Heart left ventricle (tissue), 16 donors: ENCODE results near the gene NUMB. TPM values are rescaled to one million over a fixed set of nuclear protein-coding genes. Genes with fewer than 3 reads are reported as not detected.

Experiments
- ATAC-seq, 4 donors: fragments of 200-7000 bp; cut with Tn5 transposase; one replicate each; pipeline ENCODE4 v1.9.1; 2020 to 2022; ENCODE audit warnings: moderate library complexity in 4 of 4, mild to moderate bottlenecking in 3 of 4, moderate number of reproducible peaks in 1 of 4
- DNase-seq, 5 donors: peaks; one replicate each; pipeline ENCODE4 v3.0.0-alpha.2; 2020
- H3K27ac ChIP-seq, 12 donors: fragments of 200-600 bp; sonication (generic) in 4 of 12; one replicate each; pipeline versions ENCODE4 v1.5.0 to v1.8.0; 2016 to 2022; ENCODE audit warnings: mild to moderate bottlenecking in 2 of 12
- H3K27me3 ChIP-seq, 9 donors: fragments of 200-600 bp; sonication (generic) in 2 of 9; one replicate each; pipeline versions ENCODE4 v1.5.1 to v1.8.0; 2016 to 2022; ENCODE audit warnings: mild to moderate bottlenecking in 3 of 9
- H3K36me3 ChIP-seq, 9 donors: fragments of 200-600 bp; sonication (generic) in 2 of 9; one replicate each; pipeline versions ENCODE4 v1.5.0 to v1.8.0; 2018 to 2022; ENCODE audit warnings: mild to moderate bottlenecking in 2 of 9
- H3K4me1 ChIP-seq, 12 donors: fragments of 200-600 bp; sonication (generic) in 4 of 12; one replicate each; pipeline versions ENCODE4 v1.5.0 to v1.8.0; 2016 to 2022; ENCODE audit warnings: mild to moderate bottlenecking in 3 of 12
- H3K4me3 ChIP-seq, 12 donors: fragments of 200-600 bp; sonication (generic) in 4 of 12; one replicate each; pipeline versions ENCODE4 v1.5.0 to v1.8.0; 2017 to 2022; ENCODE audit warnings: mild to moderate bottlenecking in 9 of 12, moderate library complexity in 4 of 12
- H3K9me3 ChIP-seq, 12 donors: fragments of 200-600 bp; sonication (generic) in 4 of 12; one replicate each; pipeline versions ENCODE4 v1.5.0 to v1.8.0; 2016 to 2022; ENCODE audit warnings: mild to moderate bottlenecking in 1 of 12
- POLR2A ChIP-seq, 2 donors: fragments of 450-650 bp; IDR thresholded peaks; one replicate each; pipeline ENCODE4 v1.6.1; 2017; ENCODE audit warnings: antibody characterized with exemption in 2 of 2, mild to moderate bottlenecking in 2 of 2, moderate library complexity in 2 of 2
- WGBS, 4 donors: extraction: QIAGEN DNeasy Blood & Tissue Kit in 2 of 4; methylation state at CpG; one replicate each; pipeline versions ENCODE4 v1.1.5 to v1.1.7; 2013 to 2018; 5-methylcytosine and 5-hydroxymethylcytosine counted together
- intact Hi-C, 10 donors: fragments of 100-400 bp; cut with DNase I; formaldehyde crosslinking; loops; one replicate each; pipeline versions ENCODE4 v1.11.1 to v1.14.2; 2022
- polyA plus RNA-seq, 2 donors: library from polyadenylated mRNA; stranded (reverse); fragments of 200-250 nt; gene quantifications; one replicate each; pipeline ENCODE4 v1.2.3, GENCODE V29; 2013
- total RNA-seq, 9 donors: library from RNA; depleted of rRNA in 2 of 9; stranded (reverse); fragments of >200 nt in 2 of 9; fragmentation: NEBNext Ultra II Directional in 3 of 9; extraction: Animal tissue kit (Norgen Biotek cat#: 25700) in 3 of 9; gene quantifications; one replicate each; pipeline versions ENCODE4 v1.1.0 to v1.2.4, GENCODE V29; 2016 to 2023
- TF ChIP-seq, protein P1 (sequence below), 12 donors: fragments of 200-600 bp; sonication (generic) in 4 of 12; IDR thresholded peaks; one replicate each; pipeline versions ENCODE4 v1.5.0 to v1.8.0; 2018 to 2022; ENCODE audit warnings: antibody characterized with exemption in 12 of 12, mild to moderate bottlenecking in 5 of 12
- donor health status: ischemic (EF 13 %, LVEDD 7.1; RV severe dilation, severe dysfunction).
- donor health status: healthy with polysubstance abuse.
- donor health status: DM: no; HTN: yes; CAD: no.
- donor health status: DM: no; HTN: no; CAD: no.
- donor health status: ischemic (EF 25% LVEDD 6.9; RV normal size, moderate dysfunction).
- donor health status: ischemic (EF 25% LVEDD 5.7; RV mildly dilated, moderate dysfunction).
- donor health status: healthy.
- donor health status: DM: yes; HTN: yes; CAD: no.
- donor health status: ischemic (EF 35%, LVEDD 5.7; RV mildly dilated, moderate dysfunction).
- donor health status: nonischemic (EF 11% LVEDD 7.7; RV severe dilation, severe dysfunction).
- donor health status: DM: yes; HTN: yes; CAD: no.
- donor health status: PGD.
- donor health status: ischemic (EF 29% LVEDD 5.4; RV normal size, mild dysfunction).
- donor health status: nonischemic (EF 23%, LVEDD 6.1; RV moderate dilation, normal function).

NUMB gene
- total and polyA plus RNA-seq, 11 donors, result 18.2 to 59.1 (median 34.9) TPM

DNA sequence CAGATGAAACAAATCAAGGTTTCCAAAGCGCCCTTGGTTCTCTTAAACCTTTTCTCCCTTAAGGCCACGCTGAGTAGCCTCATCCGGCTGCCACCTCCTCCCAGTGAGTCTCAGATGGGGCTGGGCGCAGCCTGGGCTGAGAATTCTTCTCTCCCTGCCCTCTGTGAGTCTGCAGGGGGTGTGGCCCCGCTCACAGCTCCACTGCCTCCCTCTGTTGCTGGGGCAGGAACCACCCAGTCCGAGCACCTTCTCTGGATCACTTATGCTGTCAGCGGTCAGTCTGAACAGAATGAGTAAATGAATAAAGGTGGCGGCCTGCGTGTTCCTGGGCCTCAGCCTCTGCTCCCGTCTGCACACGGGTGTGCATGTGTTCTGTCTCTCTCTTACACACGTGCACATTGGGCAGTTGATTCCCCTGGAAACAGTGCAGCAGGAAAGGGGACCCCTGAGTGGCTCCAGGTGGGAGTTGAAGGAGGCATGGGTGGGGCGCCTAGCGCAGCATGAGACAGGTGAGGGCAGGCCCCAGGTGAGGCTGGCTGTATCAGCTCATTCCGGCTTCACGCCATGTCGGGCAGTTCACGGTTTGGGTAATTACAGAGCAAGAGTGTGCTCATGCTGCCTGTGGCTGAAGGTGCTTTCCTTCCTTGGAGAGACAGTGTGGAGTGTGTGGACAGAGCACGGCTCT is 216.7 kb downstream of the NUMB start:
- Histone ChIP-seq H3K9me3 (no peaks in the 10 kb centered on the region), H3K27ac (no peak overlapping the region), H3K4me1 (peaks cover 3 to 76% (median 27%) of the 10 kb centered on the region in 12 donors), H3K4me3 (no peak overlapping the region), H3K36me3 (no peaks in the 10 kb centered on the region), H3K27me3 (peaks cover 12 to 73% (median 38%) of the 10 kb centered on the region in 9 donors)
- no peak for TF ChIP-seq POLR2A (IDR thresholded peaks at IDR 0.05)
- TF ChIP-seq, protein P1, sequence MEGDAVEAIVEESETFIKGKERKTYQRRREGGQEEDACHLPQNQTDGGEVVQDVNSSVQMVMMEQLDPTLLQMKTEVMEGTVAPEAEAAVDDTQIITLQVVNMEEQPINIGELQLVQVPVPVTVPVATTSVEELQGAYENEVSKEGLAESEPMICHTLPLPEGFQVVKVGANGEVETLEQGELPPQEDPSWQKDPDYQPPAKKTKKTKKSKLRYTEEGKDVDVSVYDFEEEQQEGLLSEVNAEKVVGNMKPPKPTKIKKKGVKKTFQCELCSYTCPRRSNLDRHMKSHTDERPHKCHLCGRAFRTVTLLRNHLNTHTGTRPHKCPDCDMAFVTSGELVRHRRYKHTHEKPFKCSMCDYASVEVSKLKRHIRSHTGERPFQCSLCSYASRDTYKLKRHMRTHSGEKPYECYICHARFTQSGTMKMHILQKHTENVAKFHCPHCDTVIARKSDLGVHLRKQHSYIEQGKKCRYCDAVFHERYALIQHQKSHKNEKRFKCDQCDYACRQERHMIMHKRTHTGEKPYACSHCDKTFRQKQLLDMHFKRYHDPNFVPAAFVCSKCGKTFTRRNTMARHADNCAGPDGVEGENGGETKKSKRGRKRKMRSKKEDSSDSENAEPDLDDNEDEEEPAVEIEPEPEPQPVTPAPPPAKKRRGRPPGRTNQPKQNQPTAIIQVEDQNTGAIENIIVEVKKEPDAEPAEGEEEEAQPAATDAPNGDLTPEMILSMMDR (IDR thresholded peaks at IDR 0.05), result no peak
- DNase-seq (peak in 1 of 5 donors; percentile 14), ATAC-seq (no peak)
- 88 to 94% (median 92%) methylated on average over 17 to 19 of the region's 19 CpGs for WGBS, 4 donors
- intact Hi-C loops, result no loop called here

DNA sequence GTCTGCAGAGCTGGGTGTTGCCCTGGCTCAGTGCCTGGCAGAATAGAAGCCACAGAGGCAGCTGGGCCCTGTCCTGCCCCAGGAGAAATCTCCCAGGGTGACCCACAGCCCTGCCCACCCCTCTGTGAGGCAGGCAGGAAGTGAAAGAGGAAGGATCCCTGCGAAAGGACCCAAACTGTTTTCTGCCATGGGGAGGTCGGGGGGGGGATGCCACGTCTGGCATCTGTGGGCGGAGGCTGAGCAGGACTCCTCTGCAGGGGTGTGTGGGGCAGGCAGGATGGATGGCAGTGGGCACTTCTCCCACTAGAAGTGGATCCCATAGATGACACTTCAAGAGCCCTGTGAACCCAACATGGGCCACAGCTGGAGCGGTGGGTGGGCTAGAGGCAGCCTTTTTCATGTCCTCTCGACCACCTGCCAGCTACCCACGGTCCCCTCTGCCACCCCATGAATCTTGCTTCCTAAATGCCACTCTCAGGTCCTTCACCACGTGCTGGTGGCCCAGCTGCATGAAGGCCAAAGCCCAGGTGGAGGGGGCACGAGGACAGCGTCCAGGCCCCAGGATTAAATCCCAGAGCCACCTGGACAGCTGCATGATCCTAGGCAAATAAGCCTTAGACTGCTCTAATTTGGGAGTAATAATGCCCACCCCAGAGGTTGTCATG is 217.4 kb downstream of the NUMB start:
- H3K9me3 ChIP-seq, result no peaks in the 10 kb centered on the region
- no peak overlapping the region for H3K27ac ChIP-seq
- DNase-seq (peak in 1 of 5 donors; percentile 57), ATAC-seq (peak in 1 of 4 donors; percentile 24)
- H3K27me3 ChIP-seq, result peaks cover 14 to 74% (median 38%) of the 10 kb centered on the region in 9 donors
- no peaks in the 10 kb centered on the region for H3K36me3 ChIP-seq
- 80 to 91% (median 82%) methylated on average over 7 to 10 of the region's 10 CpGs for whole genome bisulfite sequencing, 4 donors
- intact Hi-C loops, result no loop called here
- no peak overlapping the region for H3K4me3 ChIP-seq
- TF ChIP-seq, protein P1 (IDR thresholded peaks at IDR 0.05), result no peak
- peaks cover 3 to 77% (median 27%) of the 10 kb centered on the region in 12 donors for H3K4me1 ChIP-seq

DNA sequence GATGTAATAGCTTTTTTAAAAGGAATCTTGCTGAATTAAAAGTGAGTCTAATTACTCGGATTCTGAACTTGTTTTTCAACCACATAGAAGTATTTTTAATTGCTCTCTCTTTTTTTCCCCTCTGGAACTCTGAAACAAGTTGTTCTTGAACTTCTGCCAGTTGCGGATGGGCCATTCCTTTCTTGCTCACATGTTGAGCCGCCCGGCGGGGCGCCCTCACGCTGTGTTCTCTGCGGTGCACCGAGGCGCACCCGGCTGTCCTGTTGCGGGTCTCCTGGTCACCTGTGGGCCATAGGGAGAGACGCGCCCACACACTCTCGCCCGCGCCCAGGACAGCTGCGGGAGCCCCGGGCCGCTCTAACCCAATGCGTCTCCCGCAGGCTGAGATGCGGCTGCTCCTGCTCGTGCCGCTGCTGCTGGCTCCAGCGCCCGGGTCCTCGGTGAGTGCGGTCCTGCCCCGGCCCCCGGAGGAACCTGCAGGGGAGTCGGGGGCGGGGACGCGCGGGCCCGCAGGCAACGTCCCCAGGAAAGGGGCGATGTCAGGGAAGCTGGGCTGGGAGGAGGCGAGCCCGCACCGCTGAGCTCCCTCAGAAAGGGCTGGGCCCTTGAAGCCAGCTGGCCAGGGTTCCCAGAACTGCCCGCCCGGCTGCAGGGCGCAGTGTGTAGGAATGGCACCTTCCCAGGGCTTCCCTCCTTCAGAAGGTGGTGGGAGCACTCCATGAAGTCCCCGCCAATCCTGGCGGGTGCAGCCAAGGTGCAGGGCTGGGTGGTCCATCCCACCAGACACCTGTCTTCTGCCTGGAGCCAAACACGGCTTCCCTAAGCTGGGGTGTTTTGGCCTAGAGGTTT is 218.7 kb downstream of the NUMB start:
- Histone ChIP-seq H3K4me1 (peaks cover 3 to 75% (median 25%) of the 10 kb centered on the region in 12 donors), H3K27ac (no peak overlapping the region), H3K4me3 (peak overlapping the region; percentile 3 to 64 (median 42)), H3K36me3 (no peaks in the 10 kb centered on the region), H3K27me3 (peaks cover 14 to 62% (median 30%) of the 10 kb centered on the region in 9 donors), H3K9me3 (no peaks in the 10 kb centered on the region)
- DNase-seq, result peak in 2 of 5 donors; percentile 56 to 66
- peak; percentile 47 to 60 (median 54) for ATAC-seq
- 7 to 12% (median 10%) methylated on average over 23 to 48 of the region's 48 CpGs for WGBS, 4 donors
- intact Hi-C loops, result no loop called here
- TF ChIP-seq, protein P1 (IDR thresholded peaks at IDR 0.05), result no peak
